Activated naive CD4-positive, alpha-beta T cell treated with anti-CD3 and anti-CD28 coated beads, Interleukin-2, amount 50 U/mL, for 72 hours (primary cell): Measurements from ENCODE around the gene ORMDL1. TPM values are rescaled to one million over a fixed set of nuclear protein-coding genes. Genes with fewer than 3 reads are reported as not detected.
A peak's percentile ranks its signal among the peaks of the same experiment; 100 is the strongest.

Experiments used
- ATAC-seq, 2 donors: fragments of 150-1000 bp; cut with Tn5 transposase; 2 replicates each; pipeline ENCODE4 v1.10.0; 2021; ENCODE audit warnings: mild to moderate bottlenecking in 2 of 2, moderate library complexity in 2 of 2
- DNase-seq, 2 donors: peaks; one replicate each; pipeline ENCODE4 v3.0.0; 2021 to 2022; ENCODE audit warnings: low spot score in 2 of 2
- H3K27ac Mint-ChIP-seq, 2 donors: one replicate each; pipeline ENCODE4 v1.8.0; 2022; ENCODE audit warnings: mild to moderate bottlenecking in 2 of 2, mixed read lengths in 2 of 2
- H3K36me3 Mint-ChIP-seq, 2 donors: one replicate each; pipeline ENCODE4 v1.8.0; 2022; ENCODE audit warnings: mixed read lengths in 2 of 2
- H3K9me3 Mint-ChIP-seq, 2 donors: one replicate each; pipeline ENCODE4 v1.8.0; 2022; ENCODE audit warnings: mixed read lengths in 2 of 2
- total RNA-seq, 2 donors: library from RNA; stranded (reverse); gene quantifications; one replicate each; pipeline ENCODE4 v1.2.3, GENCODE V29; 2022

Gene ORMDL1, protein sequence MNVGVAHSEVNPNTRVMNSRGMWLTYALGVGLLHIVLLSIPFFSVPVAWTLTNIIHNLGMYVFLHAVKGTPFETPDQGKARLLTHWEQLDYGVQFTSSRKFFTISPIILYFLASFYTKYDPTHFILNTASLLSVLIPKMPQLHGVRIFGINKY
- total RNA-seq = 10 to 100 TPM; 58.9 to 59.5 TPM

DNA sequence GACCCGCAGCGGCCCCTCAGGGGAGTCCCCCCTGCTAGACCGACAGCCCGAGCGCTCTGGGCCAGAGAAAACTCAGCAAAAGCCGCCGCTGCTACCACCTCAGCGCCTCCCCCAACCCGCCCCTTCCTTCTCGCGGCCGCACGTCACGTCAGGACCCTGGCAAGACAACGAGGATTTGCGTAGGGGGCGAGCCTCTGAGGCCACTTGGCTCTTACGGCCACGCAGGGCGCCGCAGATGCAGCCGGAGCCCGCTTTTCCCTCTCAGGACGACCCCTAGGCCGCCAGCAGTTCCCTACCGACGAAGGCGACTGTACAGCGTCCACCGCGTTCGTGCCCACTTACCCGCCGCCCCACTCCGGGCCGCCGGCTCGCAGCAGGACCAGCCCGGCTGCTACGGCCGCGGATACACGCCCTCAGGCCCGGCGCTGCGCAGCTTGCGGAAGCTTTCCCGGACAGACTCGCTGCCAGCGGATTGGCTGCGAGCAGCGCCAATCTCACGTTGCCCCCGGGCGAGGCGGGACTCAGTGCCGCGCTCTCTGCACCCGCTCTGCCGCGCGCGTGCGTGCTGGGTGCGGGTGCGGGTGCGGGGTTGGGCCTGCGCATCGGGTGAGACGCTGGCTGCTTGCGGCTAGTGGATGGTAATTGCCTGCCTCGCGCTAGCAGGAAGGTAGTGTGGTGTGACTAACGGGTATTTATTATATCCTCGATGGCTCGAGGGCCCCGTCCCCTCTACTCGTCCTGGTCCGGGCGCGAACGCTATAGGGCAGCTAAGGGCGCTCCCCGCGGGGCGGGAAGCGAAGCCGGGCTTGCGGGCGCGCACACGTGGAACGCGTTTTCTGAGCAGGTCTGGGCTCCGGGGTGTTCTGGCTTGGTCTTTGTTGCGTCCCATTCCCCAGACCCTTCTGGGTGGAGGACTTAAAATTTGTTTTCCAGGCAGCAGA lies at the start of gene ORMDL1, which contains the start of gene PMS1:
TSS of gene ORMDL1 (minus strand) at position 413 of the 941 bp plus-strand sequence. CDS start 1,744 bp downstream, outside the sequence.
TSS of gene PMS1 (plus strand) at position 524 of the 941 bp plus-strand sequence. CDS start 7,360 bp downstream, outside the sequence.
- DNase-seq = peak; percentile 94 to 97
- Mint-ChIP-seq H3K27ac (peak within 1 kb of the TSS; percentile 96), H3K36me3 (peaks cover 44 to 54% of the 10 kb centered on the region in 2 donors), H3K9me3 (no peaks in the 10 kb centered on the region)
- peak; percentile 92 to 93 for ATAC-seq

DNA sequence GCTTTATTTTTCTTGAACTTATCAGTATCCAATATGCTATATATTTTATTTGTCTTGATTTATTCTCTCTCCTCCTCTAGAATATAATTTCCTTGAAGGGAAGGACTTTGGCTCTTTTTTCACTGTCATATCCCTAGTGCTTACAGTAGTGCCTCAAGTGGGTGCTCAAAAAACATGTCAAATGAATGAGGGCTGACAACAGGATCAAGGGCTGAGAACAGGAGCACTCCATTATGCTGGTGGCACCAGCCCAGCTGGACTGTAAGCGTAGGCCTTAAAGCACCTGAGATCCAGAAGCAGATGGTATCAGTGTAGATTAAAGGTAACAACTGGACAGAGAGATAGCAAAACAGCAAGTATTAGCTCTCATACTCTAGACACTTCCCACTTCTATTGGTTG lies 46.4 kb upstream of the ORMDL1 start:
- H3K27ac Mint-ChIP-seq = peak overlapping the region in 1 of 2 donors; percentile 33
- no peaks in the 10 kb centered on the region for H3K9me3 Mint-ChIP-seq
- ATAC-seq (no peak), DNase-seq (no peak)
- peaks cover 0 to 5% of the 10 kb centered on the region in 2 donors for H3K36me3 Mint-ChIP-seq

DNA sequence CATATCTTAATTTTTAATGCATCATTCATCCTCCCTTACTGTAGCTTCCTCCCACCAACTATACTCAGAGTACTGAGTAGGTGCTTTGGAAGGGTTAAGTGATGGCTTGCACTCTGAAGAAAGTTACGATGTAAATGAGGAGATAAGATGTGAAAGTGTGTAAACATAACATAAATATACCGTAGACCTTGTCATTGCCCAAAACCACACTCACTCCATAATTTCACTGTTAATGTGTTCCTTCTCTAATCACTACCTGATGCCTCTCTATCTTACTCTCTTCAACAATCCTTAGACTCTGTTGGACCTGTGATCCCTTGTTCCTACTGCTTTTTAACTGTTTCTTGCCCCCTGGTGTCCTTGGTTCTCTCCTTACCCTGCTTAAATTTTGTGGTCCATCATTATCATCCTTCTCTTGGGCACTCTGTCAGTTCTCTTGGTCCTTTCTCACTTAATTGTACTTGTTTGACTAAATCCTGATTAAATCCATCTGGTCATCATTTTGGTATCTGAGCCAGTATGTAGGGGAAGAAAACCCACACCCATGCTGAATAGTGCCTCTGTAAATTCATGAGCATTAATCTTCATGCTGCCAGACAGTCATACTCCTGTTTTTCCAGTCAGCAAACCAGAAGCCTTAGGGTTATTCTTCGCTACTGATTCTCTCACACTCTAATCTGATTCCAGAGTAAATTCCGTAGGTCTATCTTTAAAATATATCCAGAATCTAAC lies 45.1 kb upstream of the ORMDL1 start:
- ATAC-seq (no peak), DNase-seq (no peak)
- H3K27ac Mint-ChIP-seq = peak overlapping the region in 1 of 2 donors; percentile 63
- no peaks in the 10 kb centered on the region for H3K9me3 Mint-ChIP-seq
- H3K36me3 Mint-ChIP-seq = peaks cover 0 to 5% of the 10 kb centered on the region in 2 donors

DNA sequence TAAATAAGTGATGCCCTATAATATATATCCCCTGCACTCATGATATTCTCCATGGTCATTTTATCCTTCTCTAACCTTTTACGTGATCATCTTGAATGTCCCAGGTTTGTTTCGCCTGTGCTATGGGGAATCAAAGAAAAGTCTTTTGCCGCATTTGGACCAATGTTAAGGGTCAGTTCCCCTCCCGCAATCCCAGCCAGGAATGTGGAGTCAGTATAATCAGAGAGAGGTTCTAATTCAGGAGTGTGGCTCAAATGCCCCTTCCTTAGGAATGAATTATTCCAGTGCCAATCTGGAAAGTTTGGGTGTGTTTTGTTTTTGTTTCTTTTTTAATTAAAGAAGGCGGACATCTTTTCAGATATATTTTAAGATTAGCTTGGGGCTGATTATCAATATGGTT lies 41.9 kb upstream of the ORMDL1 start:
- Mint-ChIP-seq H3K9me3 (no peaks in the 10 kb centered on the region), H3K27ac (no peak overlapping the region), H3K36me3 (peaks cover 2 to 5% of the 10 kb centered on the region in 2 donors)
- DNase-seq (no peak), ATAC-seq (no peak)

DNA sequence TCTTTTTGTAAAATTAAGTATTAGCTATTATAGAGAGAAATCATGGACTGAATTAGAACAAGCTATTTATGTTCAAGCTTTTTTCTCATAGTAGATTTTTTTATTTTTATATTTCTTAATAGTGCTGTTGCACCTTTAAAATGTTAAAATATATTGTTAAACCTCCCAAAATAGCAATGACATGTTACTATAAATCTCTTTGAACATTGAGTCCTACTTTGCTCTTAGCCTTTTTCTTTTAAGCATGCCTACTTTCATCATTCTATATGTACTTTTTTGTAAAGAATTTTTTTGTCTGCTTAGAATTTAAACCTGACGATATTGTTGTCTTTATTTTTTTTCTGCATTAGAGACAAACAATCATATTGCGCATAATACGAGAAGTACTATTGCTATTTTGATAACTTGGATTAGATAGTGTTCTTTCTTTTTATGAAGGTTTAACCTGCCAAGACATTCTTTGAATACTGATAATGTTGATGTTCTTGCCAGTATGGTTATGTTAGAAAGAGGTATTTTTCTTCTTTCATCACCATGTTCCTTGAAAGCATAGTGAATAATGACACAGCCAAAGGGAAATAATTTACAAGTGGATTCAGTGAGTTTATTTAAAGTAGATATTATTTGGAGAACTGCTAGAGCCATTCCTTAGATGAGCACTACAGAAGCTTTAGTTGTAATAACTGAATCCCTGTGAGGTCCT lies 40.7 kb upstream of the ORMDL1 start:
- H3K27ac Mint-ChIP-seq = no peak overlapping the region
- DNase-seq (no peak), ATAC-seq (no peak)
- no peaks in the 10 kb centered on the region for H3K9me3 Mint-ChIP-seq
- H3K36me3 Mint-ChIP-seq = peaks cover 9 to 12% of the 10 kb centered on the region in 2 donors

DNA sequence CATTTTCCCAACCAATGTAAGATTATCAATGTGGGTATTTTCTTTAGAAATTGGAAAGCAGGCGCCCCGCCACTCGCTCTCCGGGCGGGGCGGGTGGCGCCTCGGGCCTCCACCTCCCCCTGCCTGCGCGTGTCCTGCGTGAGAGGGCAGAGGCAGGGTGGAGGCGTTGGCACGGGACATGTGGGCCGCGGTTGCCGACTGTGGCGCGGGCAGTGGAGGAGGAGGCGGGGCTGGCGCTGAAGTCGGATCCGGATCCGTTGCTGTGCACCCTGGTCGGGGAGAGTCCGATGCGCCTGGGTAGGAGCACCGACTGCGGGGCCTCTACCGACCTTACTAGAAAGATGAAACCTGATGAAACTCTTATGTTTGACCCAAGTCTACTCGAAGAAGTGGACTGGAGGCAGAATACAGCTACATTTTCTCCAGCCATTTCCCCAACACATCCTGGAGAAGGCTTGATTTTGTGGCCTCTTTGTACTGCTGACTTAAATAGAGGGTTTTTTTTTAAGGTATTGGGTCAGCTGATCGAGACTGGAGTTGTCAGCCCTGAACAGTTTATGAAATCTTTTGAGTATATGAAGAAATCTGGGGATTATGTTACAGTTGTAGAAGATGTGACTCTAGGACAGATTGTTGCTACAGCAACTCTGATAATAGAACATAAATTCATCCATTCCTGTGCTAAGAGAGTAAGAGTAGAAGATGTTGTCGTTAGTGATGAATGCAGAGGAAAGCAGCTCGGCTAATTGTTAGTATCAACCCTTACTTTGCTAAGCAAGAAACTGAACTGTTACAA lies 38.0 kb upstream of the ORMDL1 start:
- no peak overlapping the region for H3K27ac Mint-ChIP-seq
- H3K36me3 Mint-ChIP-seq = peaks cover 9 to 21% of the 10 kb centered on the region in 2 donors
- ATAC-seq = no peak
- no peaks in the 10 kb centered on the region for H3K9me3 Mint-ChIP-seq
- DNase-seq = no peak

DNA sequence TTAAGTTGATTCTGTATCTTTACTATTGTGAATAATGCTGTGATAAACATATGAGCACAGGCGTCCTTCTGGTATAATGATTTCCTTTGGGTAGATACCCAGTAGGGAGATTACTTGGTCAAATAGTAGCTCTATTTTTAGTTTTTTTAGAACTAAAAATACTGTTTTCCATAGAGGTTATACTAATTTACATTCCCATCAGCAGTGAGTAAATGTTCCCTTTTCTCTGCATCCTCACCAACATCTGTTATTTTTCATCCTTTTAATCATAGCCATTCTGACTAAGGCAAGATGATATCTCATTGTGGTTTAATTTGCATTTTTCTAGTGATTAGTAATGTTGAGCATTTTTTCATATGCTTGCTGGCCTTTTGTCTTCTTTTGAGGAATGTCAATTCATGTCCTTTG lies 35.2 kb upstream of the ORMDL1 start:
- Mint-ChIP-seq H3K27ac (peak overlapping the region; percentile 86 to 91), H3K36me3 (peaks cover 5 to 35% of the 10 kb centered on the region in 2 donors), H3K9me3 (no peaks in the 10 kb centered on the region)
- DNase-seq (no peak), ATAC-seq (peak; percentile 80 to 82)

DNA sequence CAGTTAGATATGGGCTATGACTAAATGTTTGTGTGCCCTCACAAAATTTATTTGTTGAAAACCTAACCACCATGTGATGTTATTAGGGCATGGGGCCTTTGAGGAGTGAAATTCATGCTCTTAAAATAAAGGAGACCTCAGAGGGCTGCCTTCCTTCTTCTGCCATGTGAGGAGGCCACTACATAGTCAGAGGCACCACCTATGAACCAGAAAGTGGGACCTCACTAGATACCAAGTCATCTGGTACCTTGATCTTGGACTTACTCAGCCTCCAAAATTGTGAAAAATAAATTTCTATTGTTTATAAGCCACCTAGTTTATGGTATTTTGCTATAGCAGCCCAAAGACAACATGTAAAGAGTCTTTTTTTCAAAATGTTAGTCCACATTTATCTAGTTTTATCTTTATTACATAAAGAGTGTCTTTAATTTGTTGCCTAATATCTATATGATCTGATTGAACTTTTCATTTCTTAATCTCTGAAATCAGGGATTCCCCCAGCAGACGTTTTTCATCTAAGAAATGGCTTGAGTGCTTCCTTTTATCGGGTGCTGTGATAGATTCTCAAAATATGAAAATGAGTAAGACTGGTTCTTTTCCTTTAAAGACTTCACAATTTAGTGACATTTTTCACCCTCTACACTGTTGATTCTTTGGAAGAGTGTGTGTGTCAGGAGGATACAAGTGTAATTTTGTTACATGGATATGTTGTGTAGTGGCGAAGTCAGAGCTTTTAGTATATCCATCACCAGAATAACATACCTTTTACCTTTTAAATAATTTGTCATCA lies 34.3 kb upstream of the ORMDL1 start:
- H3K36me3 Mint-ChIP-seq = peaks cover 11 to 43% of the 10 kb centered on the region in 2 donors
- no peak for DNase-seq
- H3K27ac Mint-ChIP-seq = peak overlapping the region; percentile 86 to 91
- no peaks in the 10 kb centered on the region for H3K9me3 Mint-ChIP-seq
- peak; percentile 64 to 79 for ATAC-seq

DNA sequence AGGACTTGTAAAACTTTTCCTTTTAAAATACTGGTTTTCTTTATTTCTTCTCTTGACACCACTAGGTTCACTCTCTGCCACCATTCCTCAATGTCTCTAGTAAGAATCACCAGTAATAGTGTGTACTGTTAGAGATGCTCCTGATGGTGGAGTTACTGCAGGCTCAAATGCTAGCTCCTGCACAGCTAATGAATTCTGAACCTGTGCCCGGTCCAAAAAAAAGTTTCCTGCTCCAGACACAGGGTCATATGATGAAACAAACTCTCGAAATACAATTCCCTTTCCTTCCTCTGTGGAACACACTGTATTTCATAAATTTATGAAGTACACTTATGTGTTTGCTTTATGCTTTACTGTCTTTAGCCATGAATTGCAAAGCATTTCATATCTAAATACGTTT lies 19.3 kb upstream of the ORMDL1 start:
- Mint-ChIP-seq H3K27ac (no peak overlapping the region), H3K36me3 (peaks cover 4 to 17% of the 10 kb centered on the region in 2 donors), H3K9me3 (no peaks in the 10 kb centered on the region)
- ATAC-seq (no peak), DNase-seq (no peak)

DNA sequence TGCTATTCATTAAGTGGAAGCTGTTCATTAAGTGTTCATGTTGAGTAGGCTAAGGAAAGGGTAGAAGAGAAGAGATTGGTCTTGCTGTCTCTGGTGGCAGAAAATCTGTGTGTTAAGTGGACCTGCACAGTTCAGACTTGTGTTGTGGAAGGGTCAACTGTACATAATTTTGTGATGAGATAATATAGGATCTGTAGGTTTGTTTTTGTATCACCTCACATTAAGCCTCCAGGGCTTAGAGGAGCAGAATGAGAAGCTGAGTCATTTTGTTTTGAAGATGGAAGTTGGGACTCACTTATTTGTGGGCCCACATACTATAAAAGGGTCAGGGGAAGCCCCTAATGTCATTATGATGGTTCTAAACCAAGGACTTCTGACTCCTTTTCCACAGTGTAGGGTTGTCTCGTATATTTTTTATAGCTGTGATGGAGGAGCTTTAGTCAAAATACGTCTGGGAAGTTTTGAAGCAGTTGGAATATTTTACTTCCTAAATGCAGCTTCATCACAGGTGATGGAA lies 18.3 kb upstream of the ORMDL1 start:
- Mint-ChIP-seq H3K9me3 (no peaks in the 10 kb centered on the region), H3K27ac (no peak overlapping the region), H3K36me3 (peaks cover 4 to 17% of the 10 kb centered on the region in 2 donors)
- DNase-seq (no peak), ATAC-seq (peak in 1 of 2 donors; percentile 26)

DNA sequence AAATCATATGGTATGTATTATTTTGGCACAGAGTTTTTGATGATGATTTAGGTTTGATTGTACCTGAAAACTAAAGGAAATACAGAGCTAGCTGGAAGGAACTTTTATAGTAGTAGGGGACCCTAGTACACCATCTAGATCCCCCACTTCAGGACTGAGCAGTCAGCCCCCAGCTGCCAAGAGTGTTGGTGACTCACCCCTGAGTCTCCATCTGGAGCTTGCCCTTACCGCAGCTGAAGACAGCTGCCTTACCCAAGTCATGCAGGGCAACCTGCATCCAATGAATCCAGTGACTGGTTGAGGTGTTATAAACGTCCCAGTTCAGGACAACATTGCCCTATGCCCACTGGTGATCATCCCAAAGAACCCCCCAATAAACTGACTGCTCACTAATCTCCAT lies 15.4 kb upstream of the ORMDL1 start:
- no peaks in the 10 kb centered on the region for H3K9me3 Mint-ChIP-seq
- H3K27ac Mint-ChIP-seq = peak overlapping the region in 1 of 2 donors; percentile 44
- H3K36me3 Mint-ChIP-seq = peaks cover 4 to 17% of the 10 kb centered on the region in 2 donors
- ATAC-seq (no peak), DNase-seq (no peak)

DNA sequence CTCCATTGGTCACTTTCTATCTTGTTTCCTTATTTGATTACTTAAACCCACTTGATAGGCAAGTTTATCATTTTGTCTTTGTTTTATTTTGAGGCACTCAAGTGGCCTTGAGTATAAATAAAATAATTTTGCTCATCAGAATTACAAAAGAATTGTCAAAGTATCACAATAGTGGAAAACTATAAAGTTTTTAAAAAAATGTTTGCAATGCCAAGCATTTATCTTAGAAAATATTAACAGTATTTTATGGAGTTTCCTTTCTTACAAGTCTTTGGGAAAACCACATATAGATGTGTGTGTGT lies 14.8 kb upstream of the ORMDL1 start:
- H3K9me3 Mint-ChIP-seq = no peaks in the 10 kb centered on the region
- ATAC-seq = no peak
- no peak for DNase-seq
- peaks cover 4 to 17% of the 10 kb centered on the region in 2 donors for H3K36me3 Mint-ChIP-seq
- no peak overlapping the region for H3K27ac Mint-ChIP-seq

DNA sequence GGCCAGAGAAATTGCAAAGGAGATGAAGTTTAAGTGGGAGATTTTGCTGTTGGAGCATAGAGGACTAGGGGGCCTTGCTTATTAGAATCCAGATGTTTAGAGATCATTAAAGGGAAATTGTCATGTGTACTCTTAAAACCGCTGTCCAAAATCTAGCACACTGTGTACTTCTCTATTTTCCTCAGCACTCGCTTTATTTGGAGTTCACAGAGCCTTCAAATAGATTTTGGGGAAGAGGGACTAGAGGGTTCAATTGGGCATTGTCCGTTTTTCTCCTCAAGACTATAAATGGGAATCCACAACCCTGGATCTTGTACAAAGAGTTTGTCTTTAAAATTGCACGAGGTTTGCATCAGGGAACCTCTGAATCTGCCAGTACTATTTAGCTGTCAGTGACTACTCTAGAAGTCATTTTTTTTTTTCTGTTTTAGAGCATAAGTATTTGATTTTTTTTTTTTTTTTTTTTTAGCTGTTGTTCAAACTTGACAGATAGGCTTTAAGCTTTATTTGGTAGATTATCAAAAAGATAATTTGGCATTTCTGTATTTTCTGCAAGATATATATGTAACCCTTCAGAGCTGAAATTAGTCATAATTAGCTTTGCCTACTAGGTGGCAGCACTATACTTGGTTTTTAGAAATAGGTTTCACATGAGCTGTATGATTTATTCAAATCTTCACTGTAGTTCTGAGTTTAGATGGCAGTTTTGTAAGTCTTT lies 14.3 kb upstream of the ORMDL1 start:
- no peak overlapping the region for H3K27ac Mint-ChIP-seq
- H3K9me3 Mint-ChIP-seq = no peaks in the 10 kb centered on the region
- H3K36me3 Mint-ChIP-seq = peaks cover 4 to 17% of the 10 kb centered on the region in 2 donors
- DNase-seq (no peak), ATAC-seq (peak in 1 of 2 donors; percentile 75)

DNA sequence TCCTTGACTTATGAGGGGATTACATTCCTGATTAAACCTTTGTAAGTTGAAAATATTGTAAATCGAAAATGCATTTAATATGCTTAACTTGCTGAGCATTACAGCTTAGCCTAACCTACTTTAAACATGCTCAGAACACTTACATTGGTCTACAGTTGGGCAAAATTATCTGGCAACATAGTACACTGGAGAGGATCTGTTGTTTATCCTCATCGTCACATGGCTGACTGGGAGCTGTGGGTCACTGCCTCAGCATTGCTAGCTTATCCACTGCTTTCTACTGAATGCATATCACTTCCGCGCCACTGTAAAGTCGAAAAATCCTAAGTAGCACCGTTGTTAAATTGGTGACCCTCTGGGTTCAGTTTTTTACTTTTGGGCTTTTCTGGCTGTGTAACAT lies 13.8 kb upstream of the ORMDL1 start:
- H3K36me3 Mint-ChIP-seq = peaks cover 4 to 17% of the 10 kb centered on the region in 2 donors
- ATAC-seq (no peak), DNase-seq (no peak)
- no peak overlapping the region for H3K27ac Mint-ChIP-seq
- H3K9me3 Mint-ChIP-seq = no peaks in the 10 kb centered on the region
